ENCODE results near the gene BRD1. TPM values are rescaled to one million over a fixed set of nuclear protein-coding genes. Genes with fewer than 3 reads are reported as not detected.

The BRD1 gene
- polyA plus RNA-seq, 4 donors: 29.2 to 49.0 (median 40.4) TPM

DNA sequence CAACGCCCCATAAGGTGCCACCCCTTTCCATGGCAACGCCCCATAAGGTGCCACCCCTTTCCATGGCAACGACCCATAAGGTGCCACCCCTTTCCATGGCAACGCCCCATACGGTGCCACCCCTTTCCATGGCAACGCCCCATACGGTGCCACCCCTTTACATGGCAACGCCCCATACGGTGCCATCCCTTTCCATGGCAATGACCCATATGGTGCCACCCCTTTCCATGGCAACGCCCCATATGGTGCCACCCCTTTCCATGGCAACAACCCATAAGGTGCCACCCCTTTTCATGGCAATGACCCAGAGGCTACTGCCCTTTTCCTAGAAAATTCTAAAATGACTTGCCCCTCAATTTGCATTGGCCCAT, 72.1 kb downstream of the BRD1 start:
- DNase-seq (ENCODE audit: low read depth in 4 of 4, low spot score in 2 of 4): no peak

DNA sequence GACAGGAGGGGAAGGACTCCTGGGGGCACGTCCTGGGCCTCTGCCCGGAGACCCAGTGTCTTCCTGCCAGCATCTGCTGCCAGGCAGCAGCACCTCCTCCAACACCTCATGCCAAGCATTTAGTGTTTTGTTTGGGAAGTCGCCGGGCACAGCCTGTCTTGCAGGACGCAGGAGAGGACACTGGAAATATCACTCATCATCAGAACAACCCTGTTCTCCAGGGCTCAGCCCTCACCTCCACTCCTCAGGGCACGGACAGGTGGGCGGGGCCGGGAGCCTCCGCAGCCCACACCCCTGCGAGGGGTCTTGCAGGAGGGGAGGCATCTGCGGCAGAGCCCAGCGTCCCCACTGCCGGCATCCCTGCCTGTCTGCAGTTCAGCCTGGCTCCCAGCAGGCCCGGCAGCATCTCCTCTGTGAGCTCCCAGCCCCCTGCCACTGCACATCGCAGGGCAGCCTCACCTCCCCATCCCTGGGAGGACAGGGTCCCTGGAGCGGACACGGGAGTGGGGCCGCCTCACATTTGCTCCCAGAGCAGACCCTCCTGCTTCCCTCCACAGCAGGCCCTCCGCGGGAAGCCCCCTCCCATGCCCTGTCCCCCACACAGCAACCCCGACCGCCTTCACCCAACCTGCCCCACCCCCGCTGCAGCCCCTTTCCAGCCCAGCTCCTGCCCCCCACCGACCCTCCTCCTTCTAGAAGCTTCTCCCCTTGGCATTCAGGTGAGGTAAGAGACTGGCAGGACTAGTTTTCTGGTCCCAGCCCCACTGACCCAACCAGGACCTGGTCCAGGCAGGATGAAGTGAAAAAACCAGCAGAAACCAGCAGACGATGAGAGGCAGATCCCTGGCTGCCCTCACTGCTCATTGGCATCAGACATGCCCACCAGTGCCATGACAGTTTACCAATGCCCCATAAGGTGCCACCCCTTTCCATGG, 72.7 kb downstream of the BRD1 start:
- DNase-seq (ENCODE audit: low read depth in 4 of 4, low spot score in 2 of 4): no peak

DNA sequence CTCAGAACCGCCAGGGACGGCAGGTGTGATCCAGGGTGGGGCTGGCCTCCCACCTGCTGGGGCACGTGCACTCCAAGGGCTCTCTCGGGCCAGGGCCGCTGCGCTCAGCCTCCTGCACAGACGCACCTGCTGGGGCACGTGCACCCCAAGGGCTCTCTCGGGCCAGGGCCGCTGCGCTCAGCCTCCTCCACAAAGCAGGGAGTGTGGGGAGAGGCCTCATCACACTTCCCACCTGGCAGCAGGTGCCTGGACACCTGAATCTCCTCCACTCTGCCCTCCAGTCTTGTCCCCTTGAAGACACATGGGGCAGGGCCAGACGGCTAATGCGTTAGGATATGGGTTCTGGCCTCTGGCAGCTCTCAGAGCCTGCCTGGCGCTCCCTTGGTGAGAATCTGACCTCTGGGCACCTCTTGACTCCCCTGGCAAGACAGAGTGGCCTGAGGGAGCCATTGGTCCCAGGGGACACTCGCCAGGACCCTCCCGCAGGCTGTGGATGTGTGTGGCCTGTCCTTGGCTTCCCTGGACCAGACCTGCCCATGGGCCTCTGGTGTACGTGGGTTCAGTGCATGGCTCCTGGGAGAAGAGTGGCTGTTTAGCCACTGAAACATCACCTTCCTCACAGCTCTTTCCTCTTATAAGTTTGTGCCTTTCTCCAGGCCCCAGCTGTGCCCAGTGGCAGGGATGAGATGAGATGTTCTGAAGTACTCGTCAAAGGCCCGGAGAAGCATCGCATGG, 73.5 kb downstream of the BRD1 start:
- DNase-seq (ENCODE audit: low read depth in 4 of 4, low spot score in 2 of 4): no peak

DNA sequence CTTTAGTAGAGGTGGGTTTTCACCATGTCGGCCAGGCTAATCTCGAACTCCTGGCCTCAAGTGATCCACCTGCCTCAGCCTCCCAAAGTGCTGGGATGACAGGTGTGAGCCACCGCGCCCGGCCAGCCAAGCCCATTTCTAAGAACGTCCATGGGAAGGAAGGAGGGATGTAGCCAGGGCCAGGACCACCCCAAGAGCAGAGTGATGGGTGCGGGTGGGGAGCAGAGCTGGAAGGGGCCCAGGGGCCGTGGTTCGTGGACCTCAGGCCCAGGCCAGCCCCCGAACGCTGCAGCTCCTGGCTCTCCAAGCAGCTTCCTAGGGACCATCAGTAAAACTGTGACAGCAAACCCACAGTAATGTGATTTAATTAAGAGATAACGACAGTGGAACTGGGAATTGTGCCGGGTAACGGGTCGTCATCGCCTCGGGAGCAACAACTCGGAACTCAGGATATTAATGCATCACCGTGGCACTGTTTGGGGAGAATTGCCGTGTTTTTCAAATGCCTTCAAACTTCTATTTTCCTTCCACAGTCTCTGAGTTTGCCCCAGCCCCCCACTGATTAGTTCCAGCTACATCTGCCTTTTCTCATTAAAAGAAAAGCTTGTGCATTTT, 74.3 kb downstream of the BRD1 start:
- no peak for DNase-seq (ENCODE audit: low read depth in 4 of 4, low spot score in 2 of 4)

DNA sequence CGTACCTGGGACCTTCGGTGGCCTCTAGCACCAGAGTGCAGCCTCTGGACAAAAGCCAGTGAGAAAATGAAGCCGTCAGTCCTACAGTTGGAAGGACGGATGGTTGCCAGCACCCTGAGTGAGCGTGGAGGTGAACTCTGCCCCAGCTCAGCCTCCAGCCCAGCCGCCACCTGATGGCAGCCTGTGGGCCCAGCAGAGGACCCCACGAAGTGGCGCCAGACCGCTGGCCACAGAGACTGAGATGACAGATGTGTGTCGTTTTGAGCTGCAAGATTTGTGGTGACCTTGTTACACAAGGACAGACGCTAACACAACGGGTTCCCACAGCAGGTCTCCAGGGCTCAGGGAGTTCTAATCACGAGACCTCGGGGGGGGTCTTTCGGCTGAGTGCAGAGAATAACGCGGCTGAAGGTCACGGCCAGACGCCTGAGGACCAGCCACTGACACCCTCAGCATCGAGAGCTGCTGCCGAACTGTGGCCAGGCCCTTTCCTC, 75.0 kb downstream of the BRD1 start:
- no peak for DNase-seq (ENCODE audit: low read depth in 4 of 4, low spot score in 2 of 4)

DNA sequence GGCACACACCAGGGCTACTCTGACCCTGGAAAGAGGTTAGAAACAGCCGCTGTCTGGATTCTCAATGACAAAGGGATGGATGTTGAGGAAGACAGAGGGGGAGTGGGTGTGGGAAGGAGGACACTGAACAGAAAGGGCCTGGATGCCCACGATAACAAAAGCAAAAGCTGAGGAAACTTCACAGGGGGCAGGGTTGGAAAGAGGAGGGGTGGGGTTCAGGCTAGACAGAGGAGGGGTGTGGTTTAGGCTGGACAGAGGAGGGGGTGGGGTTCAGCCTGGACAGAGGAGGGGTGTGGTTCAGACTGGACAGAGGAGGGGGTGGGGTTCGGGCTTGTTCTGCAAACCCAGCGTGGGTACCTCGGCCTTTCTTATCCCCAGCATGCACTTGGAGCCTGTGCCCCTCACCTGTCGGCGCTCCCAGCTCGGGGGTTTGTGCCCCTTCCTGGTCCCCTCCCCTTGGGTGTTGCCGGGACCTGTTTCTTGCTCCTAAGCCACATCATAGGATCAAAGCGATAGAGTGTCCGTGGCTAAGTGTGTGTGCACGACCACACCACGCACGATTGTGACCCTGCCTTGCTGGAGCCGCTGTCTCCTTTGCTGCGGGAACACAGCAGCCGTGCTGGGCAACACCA, 75.6 kb downstream of the BRD1 start:
- no peak for DNase-seq (ENCODE audit: low read depth in 4 of 4, low spot score in 2 of 4)

DNA sequence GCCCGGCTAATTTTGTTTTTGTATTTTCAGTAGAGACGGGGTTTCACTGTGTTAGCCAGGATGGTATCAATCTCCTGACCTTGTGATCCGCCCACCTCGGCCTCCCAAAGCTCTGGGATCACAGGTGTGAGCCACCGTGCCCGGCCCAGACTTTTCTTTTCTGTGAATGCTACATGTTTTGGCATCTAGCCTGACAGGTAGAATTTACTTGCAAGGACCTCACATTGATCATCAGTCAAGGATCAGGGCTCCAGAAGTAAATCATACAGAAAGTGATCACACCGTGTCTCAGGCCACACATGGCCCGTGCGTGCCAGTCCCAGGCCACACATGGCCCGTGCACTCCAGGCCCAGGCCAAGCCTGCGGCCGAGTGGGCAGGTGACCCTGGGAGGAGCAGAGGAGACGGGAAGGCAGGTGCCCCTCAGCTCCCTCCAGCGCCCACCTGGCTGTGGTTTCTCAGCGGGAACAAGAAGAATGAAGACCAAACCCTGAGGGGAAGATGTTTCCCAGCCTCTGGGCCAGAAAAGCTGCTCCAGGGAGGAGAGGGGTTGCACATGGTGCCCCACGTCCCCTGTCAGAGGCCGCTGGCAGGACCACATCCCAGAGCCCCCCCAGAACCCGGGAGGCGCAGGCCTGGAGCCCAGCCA, 76.2 kb downstream of the BRD1 start:
- no peak for DNase-seq (ENCODE audit: low read depth in 4 of 4, low spot score in 2 of 4)

DNA sequence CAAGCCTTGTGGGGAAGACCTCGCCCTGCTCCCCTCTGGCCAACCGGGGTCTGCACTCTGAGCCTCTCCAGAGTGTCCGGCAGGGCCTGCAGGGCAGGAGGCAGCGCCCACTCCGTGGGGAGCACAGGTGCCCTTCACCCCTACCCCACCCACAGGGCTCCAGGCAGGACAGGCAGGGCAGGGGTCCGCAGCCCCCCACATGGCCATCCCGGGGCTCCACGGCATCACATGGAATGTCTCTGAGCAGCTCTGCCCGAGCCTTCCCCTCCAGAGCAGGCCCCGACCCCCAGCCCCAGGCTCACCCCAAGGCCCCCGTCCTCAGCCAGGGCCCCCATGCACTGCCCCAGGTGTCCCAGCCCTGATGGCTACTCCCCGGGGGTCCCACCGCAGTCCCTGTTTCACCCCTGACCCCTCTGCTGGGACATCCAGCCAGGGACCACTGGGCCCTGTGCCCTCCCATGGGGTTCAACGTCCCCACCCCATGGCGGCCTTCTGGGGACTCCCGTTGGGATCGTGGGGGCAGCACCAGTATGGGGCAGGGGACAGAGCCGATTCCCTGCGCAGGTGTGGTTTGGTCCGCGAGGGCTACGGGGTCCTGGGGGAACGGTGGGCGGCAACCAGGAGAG, 77.7 kb downstream of the BRD1 start:
- no peak for DNase-seq (ENCODE audit: low read depth in 4 of 4, low spot score in 2 of 4)

DNA sequence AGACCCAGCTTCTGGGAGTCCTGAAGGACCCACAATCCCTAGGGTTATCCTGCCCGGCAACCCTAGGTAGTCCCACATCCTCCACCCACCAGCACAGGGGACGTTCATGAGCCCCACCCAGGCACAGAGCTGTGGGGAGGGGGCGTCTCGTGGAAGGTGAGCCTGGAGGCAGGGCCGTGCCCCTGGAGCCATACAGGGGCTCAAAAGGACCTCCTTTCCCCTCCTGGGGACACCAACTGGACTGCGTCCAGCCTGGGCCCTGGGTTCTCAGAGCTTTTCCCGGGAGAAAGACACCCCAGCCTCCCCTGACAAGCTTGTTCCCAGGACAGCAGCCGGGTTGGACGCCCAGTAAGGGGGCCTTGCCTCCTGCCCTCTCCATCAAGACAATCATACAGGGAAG, 78.4 kb downstream of the BRD1 start:
- no peak for DNase-seq (ENCODE audit: low read depth in 4 of 4, low spot score in 2 of 4)

DNA sequence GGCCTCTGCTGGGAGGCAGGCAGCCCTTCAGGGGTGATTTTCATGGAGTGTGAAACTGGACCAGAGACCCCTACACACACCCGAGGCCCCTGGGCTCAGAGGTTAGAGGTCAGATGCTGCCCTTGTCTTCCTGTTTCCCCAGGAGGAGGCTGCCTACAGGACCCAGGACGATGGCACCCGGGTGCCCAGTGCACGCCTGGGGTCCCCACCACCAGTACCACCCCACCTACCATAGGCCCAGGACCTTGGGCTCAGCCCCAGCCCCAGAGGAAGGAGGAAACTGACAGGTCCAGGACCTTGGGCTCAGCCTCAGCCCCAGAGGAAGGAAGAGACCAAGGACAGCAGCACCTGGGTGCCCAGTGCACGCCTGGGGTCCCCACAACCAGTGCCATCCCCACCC, 79.2 kb downstream of the BRD1 start:
- no peak for DNase-seq (ENCODE audit: low read depth in 4 of 4, low spot score in 2 of 4)

DNA sequence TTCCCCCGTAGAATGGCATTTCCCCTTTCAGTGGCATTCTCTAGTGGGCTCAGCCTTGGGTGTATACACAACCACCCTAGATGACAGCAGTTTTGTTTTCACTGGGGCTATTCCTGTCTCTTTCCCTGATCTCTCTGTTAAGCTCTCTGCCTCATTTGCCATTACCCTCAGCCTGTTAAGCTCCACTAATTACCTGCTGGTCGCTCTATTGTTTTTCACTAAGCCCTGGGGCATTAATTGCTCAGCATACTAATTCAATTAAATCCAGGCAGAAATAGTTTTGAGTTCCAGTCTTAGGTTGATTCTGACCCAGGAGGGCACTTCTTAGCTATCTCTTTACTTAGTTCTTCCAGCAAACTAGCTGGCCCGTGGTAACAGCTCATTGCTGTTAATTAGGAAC, 80.0 kb downstream of the BRD1 start:
- DNase-seq (ENCODE audit: low read depth in 4 of 4, low spot score in 2 of 4): no peak

DNA sequence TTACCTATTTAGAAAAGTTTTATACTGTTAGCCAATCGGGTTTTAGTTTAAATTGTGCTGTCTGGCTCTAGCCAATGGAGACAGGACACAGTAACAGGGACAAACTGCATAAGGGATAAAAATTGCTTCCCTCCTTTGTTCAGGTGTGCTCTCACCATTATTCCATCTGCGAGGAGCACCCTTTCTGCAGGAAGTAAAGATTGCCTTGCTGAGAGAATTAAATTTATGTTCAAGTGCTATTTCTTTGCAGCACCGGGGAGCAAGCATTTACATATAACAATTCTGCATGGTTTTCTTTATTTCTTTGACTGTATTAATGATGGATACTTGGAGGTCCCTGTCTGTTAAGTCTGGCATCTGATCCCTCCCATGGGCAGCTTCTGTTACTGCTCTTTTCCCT, 80.5 kb downstream of the BRD1 start:
- no peak for DNase-seq (ENCODE audit: low read depth in 4 of 4, low spot score in 2 of 4)

DNA sequence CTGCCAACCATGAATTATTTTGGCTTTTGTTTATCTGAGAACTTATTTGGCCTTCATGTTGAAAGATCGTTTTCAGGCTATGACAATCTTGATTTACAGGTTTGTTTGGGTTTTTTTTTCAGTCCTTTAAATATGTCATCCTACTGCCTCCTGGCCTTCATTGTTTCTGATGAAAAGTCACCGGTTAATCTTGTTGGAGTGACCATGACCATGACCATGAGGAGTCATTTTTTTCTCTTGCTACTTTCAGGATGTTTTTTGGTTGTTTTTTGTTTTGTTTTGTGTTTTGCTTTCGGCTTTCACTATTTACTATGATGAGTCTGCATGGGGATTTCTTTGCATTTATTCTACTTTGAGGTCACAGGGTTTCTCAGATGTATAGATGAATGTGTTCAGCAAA, 81.6 kb downstream of the BRD1 start:
- DNase-seq (ENCODE audit: low read depth in 4 of 4, low spot score in 2 of 4): no peak

DNA sequence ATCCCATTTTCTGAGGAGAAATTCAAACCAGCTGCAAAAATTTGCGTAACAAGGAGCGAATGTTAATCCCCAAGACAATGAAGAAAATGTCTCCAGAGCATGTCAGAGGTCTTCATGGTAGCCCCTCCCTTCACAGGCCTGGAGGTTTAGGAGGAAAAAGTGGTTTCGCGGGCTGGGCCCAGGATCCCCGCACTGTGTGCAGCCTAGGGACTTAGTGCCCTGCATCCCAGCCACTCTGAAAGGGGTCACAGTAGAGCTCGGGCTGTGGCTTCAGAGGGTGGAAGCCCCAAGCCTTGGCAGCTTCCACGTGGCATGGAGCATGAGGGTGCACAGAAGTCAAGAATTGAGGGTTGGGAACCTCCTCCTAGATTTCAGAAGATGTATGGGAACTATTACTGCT, 87.4 kb downstream of the BRD1 start:
- DNase-seq (ENCODE audit: low read depth in 4 of 4, low spot score in 2 of 4): no peak

DNA sequence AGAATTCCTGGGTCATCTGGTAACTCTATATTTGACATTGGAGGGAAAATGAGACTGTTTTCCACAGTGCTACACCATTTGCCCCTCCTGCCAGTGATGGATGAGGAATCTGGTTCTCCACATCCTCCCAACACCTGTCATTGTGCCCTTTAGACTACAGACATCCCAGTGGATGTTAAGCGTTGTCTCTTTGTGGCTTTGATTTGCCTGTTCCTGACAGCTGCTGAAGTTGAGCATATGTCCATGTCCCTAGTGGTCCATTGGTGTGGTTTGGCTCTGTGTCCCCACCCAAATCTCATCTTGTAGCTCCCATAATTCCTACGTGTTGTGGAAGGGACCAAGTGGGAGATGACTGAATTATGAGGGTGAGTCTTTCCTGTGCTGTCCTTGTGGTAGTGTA, 88.5 kb downstream of the BRD1 start:
- DNase-seq (ENCODE audit: low read depth in 4 of 4, low spot score in 2 of 4): no peak

DNA sequence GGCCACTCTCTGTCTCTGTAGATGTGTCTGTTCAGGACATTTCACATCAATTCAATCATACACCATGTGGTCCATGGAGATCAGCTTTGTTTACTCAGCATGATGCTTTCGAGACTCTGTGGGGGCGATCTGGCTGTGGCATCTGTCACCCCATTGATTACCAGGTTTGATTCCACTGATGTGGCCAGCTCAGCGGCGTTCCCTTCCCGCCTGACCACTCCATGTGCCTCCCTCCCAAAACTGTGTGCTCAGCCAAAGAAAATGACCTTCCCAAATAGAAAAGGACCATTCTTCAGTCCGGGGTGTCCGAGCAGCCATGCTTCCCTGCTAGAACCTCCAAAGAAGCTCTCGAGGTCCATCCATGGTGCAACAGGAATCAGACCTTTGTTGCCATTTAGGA, 89.1 kb downstream of the BRD1 start:
- no peak for DNase-seq (ENCODE audit: low read depth in 4 of 4, low spot score in 2 of 4)

DNA sequence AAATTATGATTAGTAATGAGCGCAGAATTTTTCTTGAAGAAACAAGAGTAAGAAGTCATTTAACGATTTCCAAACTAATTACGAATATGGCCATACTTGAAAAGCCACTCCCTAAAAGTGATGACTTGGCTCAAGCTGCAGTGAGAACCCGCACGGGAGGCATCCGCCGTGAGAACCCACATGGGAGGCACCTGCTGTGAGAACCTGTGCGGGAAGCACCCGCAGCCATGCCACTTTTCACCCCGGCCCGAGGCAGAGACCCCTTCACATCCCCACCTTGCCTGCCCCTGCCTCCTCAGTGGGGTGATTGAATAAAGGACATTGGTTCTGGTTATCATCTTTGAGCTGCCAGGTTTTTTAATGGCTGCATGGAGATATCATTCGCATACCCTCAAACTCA, 89.7 kb downstream of the BRD1 start:
- no peak for DNase-seq (ENCODE audit: low read depth in 4 of 4, low spot score in 2 of 4)

DNA sequence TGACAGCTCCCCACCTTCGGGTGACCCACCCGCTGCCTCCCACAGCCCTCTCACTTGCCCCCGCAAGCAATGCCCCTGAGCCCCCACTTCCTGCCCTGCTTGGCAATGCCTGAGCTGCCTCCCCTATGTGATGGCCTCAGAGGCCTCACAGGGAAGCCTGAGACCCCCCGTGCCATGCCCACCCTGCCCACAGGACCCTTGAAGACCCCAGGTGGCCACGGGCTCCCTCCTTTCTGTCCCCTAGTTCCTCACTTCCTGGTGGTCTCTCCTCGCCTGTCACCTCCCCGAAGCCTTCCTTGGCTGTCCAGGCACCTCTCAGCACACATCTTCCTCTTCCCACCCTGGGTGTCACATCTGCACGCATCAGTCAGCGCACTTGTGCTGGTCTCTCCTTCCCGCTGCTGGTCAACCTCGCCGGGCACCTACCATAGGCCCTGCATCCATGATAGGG, 90.5 kb downstream of the BRD1 start:
- DNase-seq (ENCODE audit: low read depth in 4 of 4, low spot score in 2 of 4): no peak

DNA sequence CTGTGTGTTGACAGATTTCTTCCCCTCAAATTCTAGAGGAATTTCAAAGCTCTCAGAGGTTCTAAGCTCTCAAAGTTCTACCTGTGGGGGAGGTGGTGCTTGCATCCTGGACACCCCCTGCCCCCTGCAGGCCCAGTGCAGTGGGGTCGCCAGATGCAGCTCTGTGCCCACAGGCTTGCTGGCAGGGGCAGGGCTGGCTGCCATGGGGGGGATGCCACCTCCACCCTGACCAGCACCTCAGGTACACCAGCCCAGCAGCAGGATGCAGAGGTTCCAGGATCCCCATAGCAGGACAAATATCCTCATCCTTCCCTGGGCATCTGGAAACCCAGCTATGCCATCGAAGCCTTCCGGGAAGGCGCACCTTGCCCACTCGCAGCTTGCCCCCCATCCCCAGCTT, 91.1 kb downstream of the BRD1 start:
- DNase-seq (ENCODE audit: low read depth in 4 of 4, low spot score in 2 of 4): no peak

DNA sequence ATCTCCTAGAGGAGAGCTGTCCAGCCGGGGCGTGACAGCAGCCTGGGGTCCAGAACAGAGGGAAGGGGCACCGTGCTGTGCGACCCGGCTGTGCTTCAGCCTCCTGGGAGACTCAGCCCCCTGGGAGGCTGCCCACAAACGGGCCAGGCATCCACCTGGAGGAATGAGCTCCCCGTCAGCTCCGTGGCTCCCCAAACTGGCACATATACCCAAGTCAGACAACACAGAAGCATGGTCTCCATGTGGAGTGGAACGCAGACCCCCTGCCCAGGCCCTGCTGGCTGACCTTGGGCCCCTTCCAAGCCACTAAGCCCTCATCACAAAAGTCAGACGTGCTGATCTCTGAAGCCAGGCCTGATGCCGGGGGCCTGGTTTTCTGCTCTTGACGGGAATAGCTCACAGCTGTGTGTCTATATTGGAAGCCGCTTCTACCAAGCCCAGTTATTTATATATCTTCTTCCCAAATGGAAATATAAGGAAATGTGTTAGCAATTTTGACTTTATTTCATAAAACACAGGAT, 91.7 kb downstream of the BRD1 start:
- no peak for DNase-seq (ENCODE audit: low read depth in 4 of 4, low spot score in 2 of 4)
